GM12878 (cell line): ENCODE results near the gene BLOC1S4. TPM values are rescaled to one million over a fixed set of nuclear protein-coding genes. Genes with fewer than 3 reads are reported as not detected.

ENCODE experiments used
- ATAC-seq: fragments of 200-7000 bp; cut with Tn5 transposase; 3 replicates; pipeline ENCODE4 v1.9.1; 2020; ENCODE audit warnings: mild to moderate bottlenecking, moderate library complexity
- BruUV-seq: library from RNA; stranded (reverse); fragments of 400-500 nt; replicated peaks from 2 replicates; lab custom pipeline; 2021; lab: Mats Ljungman, UMichigan
- CTCF ChIA-PET: fragments of 300-600 bp; sonication (Branson Sonifier 250); formaldehyde crosslinking; extraction: SDS; loops from one replicate; lab custom pipeline; 2021; ENCODE audit warnings: inconsistent platforms; lab: Yijun Ruan, JAX
- POLR2A ChIA-PET: fragments of 350-600 bp; formaldehyde crosslinking; extraction: SDS; loops from one replicate; lab custom pipeline; 2021; ENCODE audit warnings: inconsistent platforms; lab: Charles Lee
- RAD21 ChIA-PET: fragments of 300-600 bp; sonication (Branson Sonifier 250); formaldehyde crosslinking; loops from one replicate; lab custom pipeline; 2023; ENCODE audit warnings: antibody characterized with exemption; ENCODE audit not compliant: unreplicated experiment; lab: Charles Lee
- SMC1A ChIA-PET: fragments of 300-600 bp; sonication (Branson Sonifier 250); formaldehyde crosslinking; loops from one replicate; lab custom pipeline; 2023; ENCODE audit not compliant: unreplicated experiment, uncharacterized antibody; lab: Charles Lee
- DNase-seq: peaks from one replicate; pipeline ENCODE4 v3.0.0-alpha.2; 2011; ENCODE audit warnings: low read depth, low spot score
- FAIRE-seq: peaks from 3 replicates; lab custom pipeline; 2011; peaks lifted over from hg19 to GRCh38; lab: Jason Lieb, UNC
- H2AFZ ChIP-seq: 2 replicates; pipeline ENCODE4 v1.6.0; 2011; ENCODE audit warnings: low read depth, low read length, control low read depth; ENCODE audit not compliant: control insufficient read depth
- H3K27ac ChIP-seq: 2 replicates; pipeline ENCODE4 v1.5.1; 2011; ENCODE audit warnings: control low read depth; ENCODE audit not compliant: control insufficient read depth, insufficient read depth
- H3K27me3 ChIP-seq, 2 experiments: replicated peaks in 1 of 2; 2 replicates each; pipeline versions ENCODE4 v1.6.0 to v1.6.1; 2011; ENCODE audit warnings: low read length in 1 of 2; ENCODE audit not compliant: control insufficient read depth in 2 of 2, insufficient read depth in 2 of 2
- H3K36me3 ChIP-seq, 2 experiments: 2 replicates each; pipeline ENCODE4 v1.5.1; 2011; ENCODE audit warnings: low read length in 1 of 2; ENCODE audit not compliant: control insufficient read depth in 2 of 2, insufficient read depth in 2 of 2
- H3K4me1 ChIP-seq: 2 replicates; pipeline ENCODE4 v1.6.1; 2011; ENCODE audit warnings: mild to moderate bottlenecking, low read length, moderate library complexity, mixed read lengths; ENCODE audit not compliant: control insufficient read depth, insufficient read depth
- H3K4me2 ChIP-seq: 2 replicates; pipeline ENCODE4 v1.6.0; 2011; ENCODE audit warnings: control low read depth; ENCODE audit not compliant: control insufficient read depth, insufficient read depth
- H3K4me3 ChIP-seq: fragments of 200-600 bp; sonication (generic); 2 replicates; pipeline ENCODE4 v1.5.1; 2016
- H3K79me2 ChIP-seq: 2 replicates; pipeline ENCODE4 v1.6.0; 2011; ENCODE audit warnings: low read length; ENCODE audit not compliant: control insufficient read depth, insufficient read depth
- H3K9ac ChIP-seq: 2 replicates; pipeline ENCODE4 v1.8.0; 2011; ENCODE audit warnings: low read length, control low read depth, mixed read lengths; ENCODE audit not compliant: control insufficient read depth, insufficient read depth
- H3K9me3 ChIP-seq: replicated peaks from 3 replicates; pipeline ENCODE4 v1.5.1; 2011; ENCODE audit warnings: mild to moderate bottlenecking, low read length; ENCODE audit not compliant: control insufficient read depth, insufficient read depth
- H4K20me1 ChIP-seq: 2 replicates; pipeline ENCODE4 v1.6.0; 2011; ENCODE audit not compliant: control insufficient read depth, insufficient read depth
- CTCF ChIP-seq, 3 experiments: IDR thresholded peaks in 2 of 3; conservative IDR thresholded peaks in 1 of 3; 2 replicates each; pipeline ENCODE4 v1.5.1; 2011; ENCODE audit warnings: low read depth in 3 of 3, low read length in 3 of 3, mild to moderate bottlenecking in 3 of 3, control low read depth in 2 of 3, moderate library complexity in 2 of 3, inconsistent platforms in 1 of 3, mixed read lengths in 1 of 3; ENCODE audit not compliant: control insufficient read depth in 2 of 3, insufficient read depth in 1 of 3; ENCODE audit errors: extremely low read depth in 1 of 3
- SMARCA5 ChIP-seq: fragments of 450-650 bp; IDR thresholded peaks from 2 replicates; pipeline ENCODE4 v1.6.1; 2017; ENCODE audit warnings: mild to moderate bottlenecking
- TCF12 ChIP-seq: IDR thresholded peaks from 2 replicates; pipeline ENCODE4 v1.6.1; 2011; ENCODE audit warnings: low read depth, mild to moderate bottlenecking, low read length
- TCF3 ChIP-seq: IDR thresholded peaks from 2 replicates; pipeline ENCODE4 v1.6.1; 2012; ENCODE audit warnings: low read depth, mild to moderate bottlenecking, low read length, borderline replicate concordance; ENCODE audit not compliant: insufficient read depth
- WGBS: methylation state at CpG from one replicate; pipeline ENCODE4 v1.1.6; 2016; ENCODE audit warnings: low lambda C conversion rate; ENCODE audit not compliant: insufficient replicate concordance, insufficient coverage; ENCODE audit errors: missing lambda C conversion rate; 5-methylcytosine and 5-hydroxymethylcytosine counted together
- in situ Hi-C: fragments of 300-500 bp; cut with MboI; formaldehyde crosslinking; loops from 9 replicates; pipeline ENCODE4 v1.14.3; 2018; ENCODE audit warnings: mixed read lengths
- intact Hi-C: fragments of 100-400 bp; cut with micrococcal nuclease; formaldehyde crosslinking; loops from one replicate; pipeline ENCODE4 v1.14.2; 2022; ENCODE audit not compliant: unreplicated experiment
- polyA plus RNA-seq, 11 experiments: library from polyadenylated mRNA; depleted of rRNA in 4 of 11; unstranded in 6 of 11; stranded (reverse) in 5 of 11; fragments of >200 nt; fragmentation: Nextera tagmentation in 4 of 11; fragmentation: Illumina TruSeq in 1 of 11; extraction: Ambion mirVana in 4 of 11; extraction: Trizol in 1 of 11; gene quantifications; 1 replicate in 1 of 11; 2 replicates in 10 of 11; pipeline versions ENCODE4 v1.2.1 to v1.2.3, GENCODE V29; 2011 to 2016; ENCODE audit warnings: inconsistent platforms in 2 of 11, missing spikeins in 2 of 11, low read depth in 1 of 11
- total RNA-seq, 4 experiments: library from RNA; depleted of rRNA in 3 of 4; stranded (reverse); fragments of >200 nt in 3 of 4; fragmentation: Illumina TruSeq in 1 of 4; extraction: Trizol in 1 of 4; gene quantifications; 2 replicates each; pipeline versions ENCODE4 v1.2.1 to v1.2.3, GENCODE V29; 2013 to 2021

BLOC1S4 gene
- total and polyA plus RNA-seq, 10 of the 15 experiments (the other 5 are each of a cell fraction or from before 2014, with no cell fraction given), result 2.7 to 23.8 (median 9.5) TPM

GRCh38 chr4:6680372-6681034, 35.5 kb upstream of the BLOC1S4 start:
- WGBS, result 83% methylated on average over 10 of the region's 10 CpGs

More at GRCh38 chr4:6680372-6681034, 35.5 kb upstream of the BLOC1S4 start:
- Histone ChIP-seq H3K9ac (no peak overlapping the region), H3K36me3 (no peaks in the 10 kb centered on the region; a peak in 1 of 4 replicates), H3K4me2 (no peak overlapping the region), H2AFZ (no peak overlapping the region), H4K20me1 (no peaks in the 10 kb centered on the region), H3K4me3 (no peak overlapping the region)
- FAIRE-seq, result no peak
- in situ Hi-C loops, result no loop called here
- TF ChIP-seq TCF3, result 0 out of 2 replicates have a peak, but pooled peaks have one; percentile 46
- TF ChIP-seq TCF12, result 0 out of 2 replicates have a peak, but pooled peaks have one; percentile 49
- peak in 2 of 3 experiments; percentile 15 to 27; a peak in 2 of 6 replicates for TF ChIP-seq CTCF (IDR thresholded peaks at IDR 0.05 in 2 of 3, conservative IDR thresholded peaks at IDR 0.05 in 1 of 3; ENCODE audit: control insufficient read depth in 2 of 3, extremely low read depth in 1 of 3, insufficient read depth in 1 of 3, low read depth in 3 of 3, low read length in 3 of 3)
- TF ChIP-seq SMARCA5, result no peak
- TF ChIP-seq, all 136 proteins: peak for 3
- ATAC-seq, result peak; percentile 34; the same call in 1 of the 3 replicates
- BruUV-seq, result no TSS peak
- Histone ChIP-seq H3K27ac (no peak overlapping the region), H3K9me3 (no peaks in the 10 kb centered on the region; the same call in 2 of the 3 replicates), H3K79me2 (peaks cover 14% of the 10 kb centered on the region), H3K4me1 (0 out of 2 replicates have a peak, but pooled peaks cover 2% of the 10 kb centered on the region), H3K27me3 (no peaks in the 10 kb centered on the region)
- intact Hi-C loops, result no loop called here
- POLR2A ChIA-PET, result no interaction called here
- no peak for DNase-seq
- SMC1A ChIA-PET, result interaction anchor here (1.8 kb wide), 1 partner anchor 38 kb away, joined by 4 read pairs; no protein-coding TSS in a partner anchor
- RAD21 ChIA-PET, result no interaction called here
- CTCF ChIA-PET, result interaction anchor here (0.7 to 1.7 kb wide), 5 partner anchors 11 to 187 kb away, joined by 3 to 7 read pairs (median 3); no protein-coding TSS in a partner anchor
